Activated naive CD4-positive, alpha-beta T cell treated with Interleukin-2 at 50 U/mL for 16 hours (primary cell): Measurements from ENCODE around the gene MEX3A.
"Not testable (repeated sequence)": the region's sequence is repeated elsewhere in the genome, so short reads cannot be mapped to it uniquely, and the experiment has no call there.

Experiments
- DNase-seq: peaks from one replicate; pipeline ENCODE4 v3.0.0-alpha.2; 2020

The MEX3A gene

DNA sequence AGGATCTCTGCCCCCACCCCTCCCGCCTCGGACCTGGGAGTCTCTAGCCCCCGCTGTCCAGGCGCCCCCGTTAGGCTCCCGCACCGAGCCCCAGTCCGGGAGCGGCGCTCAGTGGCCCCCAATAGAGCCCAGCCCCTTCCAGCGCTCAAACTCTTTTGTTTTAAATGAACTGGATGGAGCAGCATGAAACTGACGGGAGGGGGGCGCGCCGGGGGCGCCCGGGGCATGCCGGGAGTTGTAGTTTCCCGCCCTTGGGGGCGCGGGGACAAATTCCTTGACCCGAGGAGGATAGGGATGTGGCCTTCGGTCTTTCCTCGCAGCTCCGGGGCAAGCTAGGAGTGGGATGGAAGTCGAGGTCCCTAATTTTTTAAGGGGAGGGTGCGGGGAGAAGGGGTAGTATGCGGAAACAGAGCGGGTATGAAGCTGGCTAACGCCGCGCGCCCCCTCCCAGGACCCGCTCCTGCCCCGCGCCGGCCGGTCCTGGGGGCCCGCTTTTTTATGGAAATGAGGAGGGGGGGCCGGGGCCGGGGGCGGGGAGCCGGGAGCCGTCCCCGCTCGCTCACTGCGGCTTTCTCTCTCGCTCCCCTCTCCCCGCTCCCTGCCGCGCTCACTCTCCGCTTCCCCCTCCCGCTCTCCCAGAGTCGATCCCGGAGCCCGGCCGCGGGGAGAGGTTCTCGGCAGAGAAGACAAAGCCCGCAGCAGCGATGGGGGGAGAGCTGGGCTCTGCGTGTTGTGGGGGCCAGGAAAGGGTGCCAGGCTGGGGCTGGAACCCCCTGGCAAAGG is at the start of gene MEX3A:
Gene MEX3A, minus strand, starts transcription at position 157 of the 783 bp plus-strand sequence. CDS start 467 bp downstream, outside the sequence.
- peak; percentile 65 for DNase-seq

- no peak for DNase-seq
These were observed 48.3 kb upstream of the MEX3A start for GRCh38 chr1:156130578-156130942.

GRCh38 chr1:156129687-156130577 is 47.7 kb upstream of the MEX3A start:
- peak; percentile 82 for DNase-seq

- DNase-seq = no peak
These were observed 46.7 kb upstream of the MEX3A start for GRCh38 chr1:156128654-156129597.

DNA sequence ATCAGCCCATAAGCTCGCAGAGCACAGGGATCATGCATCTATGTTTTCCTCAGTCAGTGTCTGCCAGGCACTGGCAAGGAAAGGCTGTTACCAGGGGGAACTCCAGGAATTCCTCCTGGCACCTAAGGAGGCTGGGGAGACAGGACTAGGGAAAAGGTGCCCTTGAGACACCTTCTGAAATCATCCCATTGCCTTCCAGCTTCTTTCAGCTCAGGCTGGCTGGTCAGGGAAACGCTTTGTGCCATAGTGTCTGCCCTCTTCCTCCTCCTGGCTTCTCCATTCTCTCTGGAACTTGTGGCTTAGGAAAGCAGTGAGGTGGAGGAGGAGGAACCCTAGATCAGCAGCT is 46.0 kb upstream of the MEX3A start:
- no peak for DNase-seq

DNA sequence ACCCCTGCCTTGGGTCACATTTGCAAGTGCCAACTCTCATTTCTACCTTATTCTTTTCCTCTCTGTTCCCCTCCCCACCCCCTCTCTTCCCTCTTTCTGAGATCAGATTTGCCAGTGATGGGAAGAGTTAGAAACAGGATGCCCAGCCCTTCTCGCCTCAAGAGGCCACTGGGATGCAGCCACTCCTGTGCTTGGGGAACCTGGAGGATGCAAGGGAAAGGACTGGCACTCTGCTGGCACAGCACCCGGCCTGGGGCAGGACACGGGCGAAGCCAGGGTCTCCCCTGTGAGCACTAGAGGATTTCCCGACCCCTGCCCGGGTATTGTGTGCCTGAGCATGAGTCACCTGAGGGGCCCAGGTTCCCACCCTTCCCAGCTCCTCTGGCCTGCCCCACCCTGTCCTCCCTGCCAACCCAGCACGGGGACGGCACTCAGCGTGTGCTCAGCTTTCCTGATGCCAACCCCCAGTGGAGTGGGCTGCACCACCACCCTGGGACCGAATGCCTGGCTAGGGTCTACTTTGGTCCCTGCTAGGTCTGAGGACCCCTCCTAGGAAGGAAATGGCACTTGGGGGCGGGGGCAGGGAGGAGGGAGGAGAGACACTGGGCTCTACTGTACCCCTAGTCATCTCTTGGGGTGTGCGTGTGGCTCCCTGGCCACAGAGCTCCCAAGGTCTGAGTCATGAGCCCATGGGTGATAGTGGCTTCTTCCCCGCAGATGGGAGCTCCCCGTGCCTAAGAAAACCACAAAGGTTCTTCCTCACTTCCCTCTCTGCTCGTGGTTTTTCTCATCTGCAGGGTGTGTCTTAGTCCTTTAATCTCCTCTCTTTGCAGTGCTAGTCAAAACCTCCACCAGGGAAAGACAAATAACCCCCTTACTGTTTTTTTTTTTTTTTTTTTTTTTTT is 44.6 kb upstream of the MEX3A start:
- DNase-seq = peak; percentile 89

GRCh38 chr1:156126043-156126629 is 43.9 kb upstream of the MEX3A start:
- DNase-seq = peak; percentile 68

- not testable (repeated sequence) for DNase-seq
These were observed 43.3 kb upstream of the MEX3A start for GRCh38 chr1:156125544-156125943.

DNA sequence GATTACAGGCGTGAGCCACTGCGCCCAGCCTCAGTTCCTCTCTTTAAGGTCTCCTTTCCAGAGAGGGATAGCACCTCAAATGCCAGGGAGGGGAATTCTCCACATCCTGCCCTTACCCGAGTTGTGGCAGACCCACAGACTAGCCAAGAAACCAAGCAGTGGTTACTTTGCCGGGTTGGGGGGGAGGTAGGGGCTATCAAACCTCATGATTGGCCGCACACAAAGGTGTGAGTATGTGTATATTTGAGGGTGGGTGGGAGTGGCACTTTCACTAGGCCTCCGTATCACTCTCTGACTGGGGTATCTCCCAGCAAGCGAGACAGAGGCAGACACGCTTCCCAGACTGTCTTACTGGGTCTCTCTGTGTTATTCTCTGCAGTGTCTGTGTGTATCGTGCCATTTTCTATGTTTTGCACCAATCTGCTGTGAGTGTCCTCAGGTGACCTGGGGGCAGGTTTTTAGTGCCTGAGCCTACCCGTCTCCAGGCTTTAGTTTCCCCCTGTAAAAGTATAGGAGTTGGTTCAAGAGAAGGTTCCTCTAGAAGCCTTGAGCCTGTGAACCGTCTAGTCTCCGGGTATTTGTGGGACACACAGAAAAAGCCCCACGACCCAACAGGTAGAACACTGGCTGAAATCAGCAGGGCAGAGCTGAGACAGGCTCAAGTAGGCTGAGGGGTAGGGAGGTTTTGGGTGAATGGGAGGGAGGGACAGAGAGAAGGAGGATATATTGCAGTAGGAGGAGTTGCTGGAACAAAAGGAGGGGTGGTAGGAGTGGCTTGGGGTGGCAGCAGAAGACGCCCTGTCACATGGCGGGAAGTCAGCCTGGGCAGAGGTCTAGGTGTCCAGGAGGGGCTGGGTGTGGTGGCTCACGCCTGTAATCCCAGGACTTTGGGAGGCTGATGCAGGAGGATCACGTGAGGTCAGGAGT is 42.6 kb upstream of the MEX3A start:
- DNase-seq = peak; percentile 44

DNA sequence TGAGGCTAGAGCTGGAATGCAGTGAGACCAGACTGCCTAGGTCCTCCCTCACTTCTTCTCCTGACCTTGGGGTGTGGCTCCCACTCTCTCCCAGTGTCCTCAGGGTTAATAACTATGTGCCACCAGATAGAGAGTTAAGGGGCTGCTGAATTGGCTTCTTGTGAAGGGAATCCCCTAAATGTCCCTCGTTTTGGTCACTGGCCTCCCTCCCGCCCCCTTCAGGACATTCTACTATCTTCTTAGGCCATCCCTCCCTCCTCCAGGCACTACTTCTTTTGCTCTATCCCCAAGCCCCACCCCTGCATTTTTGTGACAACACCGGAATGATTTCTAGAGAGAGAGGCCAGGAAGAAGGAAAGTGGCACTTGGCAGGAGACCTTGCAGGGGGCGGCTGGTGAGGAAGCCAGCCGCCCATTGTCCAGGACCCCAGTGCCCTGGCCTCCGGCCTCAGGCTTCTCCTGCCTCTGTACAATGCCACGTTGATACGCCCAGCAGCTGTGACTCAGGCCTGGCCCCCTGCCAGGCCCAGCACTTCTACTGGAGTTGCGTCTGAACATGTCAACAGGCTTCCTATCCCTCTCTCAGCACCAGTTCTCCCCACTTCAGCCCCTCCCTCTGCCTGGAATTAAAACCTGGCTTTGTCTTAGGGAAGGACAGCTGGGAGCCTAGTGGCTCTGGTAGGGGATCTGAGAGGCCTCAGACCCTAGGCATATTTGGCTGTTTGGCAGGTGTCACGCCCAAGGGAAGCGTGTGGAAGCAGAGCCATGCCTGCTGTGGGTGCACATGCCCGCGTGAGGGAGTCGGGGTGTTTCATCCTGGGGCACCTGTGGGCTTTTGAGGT is 41.3 kb upstream of the MEX3A start:
- peak; percentile 72 for DNase-seq

DNA sequence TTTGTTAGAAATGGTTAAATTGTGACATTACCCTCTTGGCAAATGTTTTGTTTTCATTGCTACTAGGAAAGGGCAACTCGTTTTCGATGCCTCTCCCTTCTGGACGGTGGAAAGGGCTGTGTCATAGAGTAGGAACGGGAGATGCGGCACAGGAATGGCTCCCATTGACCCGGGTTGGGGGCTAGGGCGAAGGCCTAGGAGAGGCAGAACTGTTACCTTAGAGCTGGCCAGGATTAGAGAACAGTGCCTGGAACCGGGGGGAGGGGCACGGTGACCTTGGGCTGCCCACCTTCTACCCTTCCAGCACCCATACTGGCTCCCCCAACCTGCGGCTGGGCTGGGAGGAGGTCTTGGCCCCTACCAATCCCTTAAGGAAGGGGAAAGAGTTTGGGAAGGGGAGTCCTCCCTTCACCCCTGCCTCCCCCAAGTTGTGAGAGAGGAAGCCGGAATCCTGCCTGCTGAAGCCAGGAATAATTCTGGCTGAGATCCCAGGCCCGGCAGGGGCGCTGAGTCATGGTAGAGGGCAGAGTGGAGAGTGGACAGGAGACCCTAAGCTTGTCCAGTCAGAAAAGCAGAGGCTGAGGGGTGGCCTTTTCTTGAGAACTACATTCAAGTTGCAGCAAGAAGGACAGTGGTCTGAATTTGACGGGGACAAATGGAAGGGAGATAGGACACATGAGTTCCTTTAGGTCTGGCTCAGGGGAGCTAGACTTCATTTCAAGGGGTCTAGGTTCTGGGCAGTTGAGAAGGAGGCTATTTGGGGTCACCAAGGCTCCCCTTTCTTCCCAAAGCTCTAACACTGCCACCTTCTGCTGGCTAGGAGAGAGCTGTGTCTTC is 40.5 kb upstream of the MEX3A start:
- DNase-seq = no peak

- DNase-seq = no peak
These were observed 39.8 kb upstream of the MEX3A start for GRCh38 chr1:156122086-156122485.

GRCh38 chr1:156121457-156121856 is 39.2 kb upstream of the MEX3A start:
- DNase-seq = no peak

- not testable (repeated sequence) for DNase-seq
These were observed 38.7 kb upstream of the MEX3A start for GRCh38 chr1:156121005-156121404.

DNA sequence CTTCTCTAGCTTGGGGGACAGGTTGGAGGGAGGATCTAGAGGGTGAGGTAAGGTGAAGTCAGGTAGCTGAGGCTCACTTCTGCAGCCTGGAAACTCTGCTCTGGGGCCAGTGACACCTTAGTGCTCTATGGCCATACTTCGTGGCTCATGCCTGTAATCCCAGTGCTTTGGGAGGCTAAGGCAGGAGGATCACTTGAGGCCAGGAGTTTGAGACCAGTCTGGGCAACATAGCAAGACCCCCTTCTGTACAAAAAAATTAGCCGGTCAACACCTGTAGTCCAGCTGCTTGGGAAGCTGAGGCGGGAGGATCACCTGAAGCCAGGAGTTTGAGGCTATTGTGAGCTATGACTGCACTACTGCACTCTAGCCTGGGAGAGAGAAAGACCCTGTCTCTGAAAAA is 38.1 kb upstream of the MEX3A start:
- no peak for DNase-seq

- DNase-seq = no peak
These were observed 37.4 kb upstream of the MEX3A start for GRCh38 chr1:156119503-156120209.

- no peak for DNase-seq
These were observed 36.1 kb upstream of the MEX3A start for GRCh38 chr1:156118177-156118868.
